C1 segment of cervical spinal cord (tissue), 14 donors: Measurements from ENCODE around the gene ARHGAP45.
A peak's percentile ranks its signal among the peaks of the same experiment; 100 is the strongest.

ENCODE experiments used
- DNase-seq, 14 donors: peaks; one replicate each; lab custom pipeline; 2025; lab: John Stamatoyannopoulos, UW

Gene ARHGAP45

DNA sequence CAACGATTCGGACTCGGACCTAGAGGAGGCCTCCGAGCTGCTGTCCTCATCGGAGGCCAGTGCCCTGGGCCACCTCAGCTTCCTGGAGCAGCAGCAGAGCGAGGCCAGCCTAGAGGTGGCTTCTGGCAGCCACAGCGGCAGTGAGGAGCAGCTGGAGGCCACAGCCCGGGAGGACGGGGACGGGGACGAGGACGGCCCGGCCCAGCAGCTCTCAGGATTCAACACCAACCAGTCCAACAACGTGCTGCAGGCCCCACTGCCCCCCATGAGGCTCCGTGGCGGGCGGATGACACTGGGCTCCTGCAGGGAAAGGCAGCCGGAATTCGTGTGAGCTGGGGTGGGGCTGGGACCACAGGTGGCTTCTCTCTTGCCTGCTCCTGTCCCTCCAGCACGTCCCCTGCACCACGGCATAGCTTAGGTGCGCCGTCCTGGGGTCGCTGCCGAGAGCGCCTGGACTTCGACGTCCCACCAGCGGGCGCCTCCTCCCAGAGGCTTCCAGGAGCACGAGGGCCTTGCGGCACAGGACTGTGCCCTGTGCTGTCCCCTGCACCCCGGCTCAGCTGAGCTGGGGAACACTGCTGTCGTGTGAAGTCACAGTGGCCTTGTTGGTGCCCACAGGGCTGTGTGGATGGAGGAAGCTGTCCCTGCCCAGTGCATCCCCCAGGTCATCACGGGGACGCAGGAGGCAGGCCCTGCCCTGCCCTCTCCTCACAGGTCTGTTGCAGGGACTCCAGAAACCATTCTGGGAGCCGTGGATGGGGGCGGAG, 18.9 kb downstream of the ARHGAP45 start:
- no peak for DNase-seq

GRCh38 chr19:1086613-1087012, 19.6 kb downstream of the ARHGAP45 start:
- DNase-seq, result no peak

DNA sequence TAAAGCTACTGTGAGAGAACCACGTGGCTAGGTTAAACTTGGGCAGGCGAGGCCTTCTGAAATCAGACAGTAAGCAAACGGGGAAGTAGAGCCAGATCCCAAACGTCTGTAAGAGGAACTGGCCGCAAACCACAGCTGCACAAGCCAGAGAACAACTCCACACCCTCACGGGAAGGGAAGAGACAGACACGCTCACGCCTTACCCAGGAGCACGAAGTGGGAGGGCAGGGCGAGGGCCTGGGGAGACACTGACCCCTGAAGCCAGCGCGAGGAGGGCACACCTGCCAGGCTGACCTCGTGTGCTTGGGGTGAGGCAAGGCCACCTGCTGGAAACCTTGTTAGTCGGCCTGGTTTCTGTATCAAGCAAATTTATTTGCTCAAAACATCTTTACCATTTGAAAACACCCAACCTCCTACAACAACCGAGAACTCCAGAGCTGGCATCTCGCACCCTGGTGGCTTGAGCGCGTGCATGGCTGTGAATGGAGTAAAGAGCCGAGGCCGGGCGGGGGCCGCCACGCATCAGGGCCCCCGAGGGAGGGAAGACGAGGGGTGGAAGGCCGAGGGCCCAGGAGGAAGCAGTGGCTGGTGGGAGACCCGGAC, 20.9 kb downstream of the ARHGAP45 start:
- DNase-seq, result peak in 6 of 14 donors; percentile 19 to 50 (median 38)

GRCh38 chr19:1088416-1089010, 21.5 kb downstream of the ARHGAP45 start:
- no peak for DNase-seq

GRCh38 chr19:1089126-1089771, 22.3 kb downstream of the ARHGAP45 start:
- no peak for DNase-seq

GRCh38 chr19:1089891-1090290, 22.9 kb downstream of the ARHGAP45 start:
- no peak for DNase-seq

- no peak for DNase-seq
These were observed 24.0 kb downstream of the ARHGAP45 start for GRCh38 chr19:1090731-1091543.

- no peak for DNase-seq
These were observed 24.7 kb downstream of the ARHGAP45 start for GRCh38 chr19:1091544-1092175.

DNA sequence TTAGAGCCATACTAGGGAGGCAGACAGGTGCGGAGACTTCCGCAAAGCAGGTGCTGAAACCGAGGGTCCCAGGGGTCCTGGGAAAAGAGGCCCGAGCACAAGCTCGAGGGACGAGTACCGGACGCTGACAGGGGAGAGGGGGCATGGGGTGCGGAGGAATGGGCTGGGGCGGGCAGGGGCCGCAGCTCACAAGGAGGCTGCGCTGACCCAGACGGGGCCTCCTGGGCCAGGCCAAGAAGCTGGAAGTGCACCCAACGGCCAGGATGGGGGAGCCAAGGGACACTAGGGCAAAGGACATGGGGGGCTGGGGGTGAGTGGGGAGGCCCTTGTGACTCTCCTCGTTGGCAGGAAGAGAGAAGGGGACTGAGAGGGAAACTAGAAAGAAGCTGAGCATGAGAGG, 26.4 kb downstream of the ARHGAP45 start:
- no peak for DNase-seq

GRCh38 chr19:1093811-1094553, 27.0 kb downstream of the ARHGAP45 start:
- DNase-seq, result no peak

GRCh38 chr19:1094655-1094977, 27.6 kb downstream of the ARHGAP45 start:
- DNase-seq, result no peak

- DNase-seq, result peak; percentile 88 to 99 (median 96)
These were observed 28.2 kb downstream of the ARHGAP45 start, which contains the start of gene POLR2E for GRCh38 chr19:1094978-1095701. Gene POLR2E, minus strand, starts transcription at chr19:1095375. Its CDS starts 60 bp downstream, at chr19:1095315.

GRCh38 chr19:1097810-1098176, 30.8 kb downstream of the ARHGAP45 start:
- no peak for DNase-seq

- DNase-seq, result no peak
These were observed 31.4 kb downstream of the ARHGAP45 start for GRCh38 chr19:1098177-1099051.

- peak in 3 of 14 donors; percentile 38 to 66 (median 64) for DNase-seq
These were observed 34.4 kb downstream of the ARHGAP45 start for GRCh38 chr19:1101337-1101698.

DNA sequence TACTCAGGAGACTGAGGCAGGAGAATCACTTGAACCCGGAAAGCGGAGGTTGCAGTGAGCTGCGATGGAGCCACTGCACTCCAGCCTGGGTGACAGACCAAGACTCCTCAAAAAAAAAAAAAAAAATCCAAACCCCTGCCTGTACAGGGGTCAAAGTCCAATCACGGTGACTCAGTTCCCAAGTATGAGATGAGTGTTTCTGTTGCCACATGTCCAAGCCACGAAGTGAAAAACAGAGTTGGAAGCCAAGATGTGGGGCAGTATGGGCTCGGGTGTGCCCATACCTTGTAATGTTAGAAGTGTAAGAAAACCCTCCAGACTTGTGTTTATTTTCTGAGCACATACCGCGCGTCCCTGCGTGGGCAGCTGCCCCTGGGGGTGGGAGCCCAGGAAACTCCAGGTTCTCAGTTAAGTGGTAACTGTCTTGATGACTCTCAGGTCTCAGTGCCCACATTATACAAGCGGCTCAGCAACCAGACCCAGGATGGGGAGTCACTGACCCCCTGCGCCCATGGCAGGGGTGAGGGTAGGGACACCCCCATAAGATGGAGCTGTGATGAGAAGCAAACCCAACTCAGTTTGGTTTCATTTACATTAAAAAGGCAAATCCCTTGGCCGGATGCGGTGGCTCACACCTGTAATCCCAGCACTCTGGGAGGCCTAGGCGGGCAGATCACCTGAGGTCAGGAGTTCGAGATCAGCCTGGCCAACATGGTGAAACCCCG, 35.6 kb downstream of the ARHGAP45 start:
- peak in 1 of 14 donors; percentile 15 for DNase-seq

DNA sequence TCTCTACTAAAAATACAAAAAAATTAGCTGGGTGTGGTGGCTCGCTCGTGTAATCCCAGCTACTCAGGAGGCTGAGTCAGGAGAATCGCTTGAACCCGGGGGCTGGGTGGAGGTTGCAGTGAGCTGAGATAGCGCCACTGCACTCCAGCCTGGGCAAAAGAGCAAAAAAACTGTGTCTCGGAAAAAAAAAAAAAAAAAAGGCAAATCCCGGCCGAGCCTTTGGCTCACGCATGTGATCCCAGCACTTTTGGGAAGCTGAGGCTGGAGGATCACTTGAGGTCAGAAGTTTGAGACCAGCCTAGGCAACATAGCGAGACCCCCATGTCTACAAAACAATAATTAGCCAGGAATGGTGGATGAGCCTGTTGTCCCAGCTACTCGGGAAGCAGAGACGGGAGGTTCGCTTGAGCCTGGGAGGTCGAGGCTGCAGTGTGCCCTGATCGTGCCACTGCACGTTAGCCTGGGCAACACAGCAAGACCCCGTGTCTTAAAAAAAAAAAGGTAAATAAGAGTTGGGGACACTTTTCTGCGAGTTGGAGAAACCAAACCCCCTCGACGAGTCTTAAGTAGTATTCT, 36.3 kb downstream of the ARHGAP45 start:
- no peak for DNase-seq
